Measurements from ENCODE around the gene RHOBTB3.
A peak's percentile ranks its signal among the peaks of the same experiment; 100 is the strongest.
"Not testable (repeated sequence)": the region's sequence is repeated elsewhere in the genome, so short reads cannot be mapped to it uniquely, and the experiment has no call there.

Gene RHOBTB3

DNA sequence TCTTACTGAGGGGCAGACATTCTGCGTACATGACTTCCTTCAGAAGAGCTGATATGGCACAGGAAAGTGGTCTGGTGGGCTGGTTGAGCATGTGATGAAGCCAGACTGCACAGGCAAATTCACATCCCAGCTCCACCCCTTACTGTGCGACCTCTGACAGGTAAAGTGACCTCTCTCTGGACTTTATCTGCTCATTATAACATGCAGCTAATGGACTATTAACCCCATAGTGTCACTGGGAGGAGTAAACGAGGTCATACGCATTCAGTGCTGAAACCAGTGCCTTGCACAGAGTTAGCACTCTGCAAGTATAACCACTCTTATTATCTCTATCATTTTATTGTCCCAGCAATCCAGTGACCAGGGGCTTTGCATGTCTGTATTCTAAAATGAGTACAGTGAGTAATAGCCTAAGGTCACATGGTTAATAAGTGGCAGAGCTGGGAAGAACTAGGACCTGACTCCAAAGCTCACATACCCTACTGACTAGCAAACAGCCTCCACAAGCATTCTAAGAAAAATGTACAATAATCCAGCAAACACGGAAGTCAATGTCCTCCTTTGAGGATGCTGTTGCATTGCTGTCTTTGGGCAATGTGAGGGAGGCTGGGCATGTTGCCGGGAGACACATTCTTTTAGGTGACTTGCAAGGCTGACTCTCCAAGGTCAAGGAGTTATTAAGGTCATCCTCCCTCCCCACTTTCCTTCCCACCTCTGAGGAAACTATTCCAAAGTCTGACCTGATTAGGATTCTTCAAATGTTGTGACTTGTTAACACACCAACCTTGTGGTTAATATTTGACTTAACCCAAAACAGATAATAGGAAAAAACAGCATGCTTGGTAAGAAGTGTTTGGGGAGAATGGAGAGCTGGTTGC lies 72.4 kb downstream of the RHOBTB3 start:
- DNase-seq = no peak

- DNase-seq = no peak
Measured at GRCh38 chr5:95804736-95805539, 73.8 kb downstream of the RHOBTB3 start.

- no peak for DNase-seq
Measured at GRCh38 chr5:95806687-95807086, 75.6 kb downstream of the RHOBTB3 start.

DNA sequence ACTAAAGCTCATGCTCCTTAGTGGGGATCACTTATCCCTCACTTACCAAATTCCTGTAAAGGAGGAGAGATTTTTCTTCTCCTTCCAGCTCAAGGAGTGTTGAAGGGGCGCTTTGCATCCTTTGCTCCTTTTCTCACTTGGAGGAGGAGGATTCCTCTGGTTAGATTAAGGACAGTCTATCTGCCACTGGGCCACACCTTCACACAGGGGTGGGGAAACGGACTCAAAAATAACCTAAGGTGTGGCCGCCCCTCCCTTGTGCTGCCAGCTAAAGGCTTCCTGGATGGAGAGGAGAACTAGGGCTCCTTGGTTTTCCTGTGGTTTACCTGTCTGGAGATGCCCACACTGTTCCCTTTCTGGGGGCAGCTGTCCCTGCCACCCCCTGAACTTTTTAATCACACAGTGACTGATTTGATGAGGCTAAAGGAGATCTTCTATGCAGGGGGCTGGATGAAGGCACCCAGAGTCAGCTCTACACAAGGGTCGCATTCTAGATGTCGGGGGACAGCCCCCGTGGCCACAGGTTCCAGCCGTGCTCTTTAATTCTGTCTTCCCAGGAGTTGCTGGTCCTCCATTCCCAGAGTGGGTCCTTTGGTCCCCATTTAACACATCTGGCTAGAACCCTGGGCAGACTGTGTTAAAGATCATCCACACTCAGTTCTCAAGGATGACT lies 77.0 kb downstream of the RHOBTB3 start:
- DNase-seq = no peak

DNA sequence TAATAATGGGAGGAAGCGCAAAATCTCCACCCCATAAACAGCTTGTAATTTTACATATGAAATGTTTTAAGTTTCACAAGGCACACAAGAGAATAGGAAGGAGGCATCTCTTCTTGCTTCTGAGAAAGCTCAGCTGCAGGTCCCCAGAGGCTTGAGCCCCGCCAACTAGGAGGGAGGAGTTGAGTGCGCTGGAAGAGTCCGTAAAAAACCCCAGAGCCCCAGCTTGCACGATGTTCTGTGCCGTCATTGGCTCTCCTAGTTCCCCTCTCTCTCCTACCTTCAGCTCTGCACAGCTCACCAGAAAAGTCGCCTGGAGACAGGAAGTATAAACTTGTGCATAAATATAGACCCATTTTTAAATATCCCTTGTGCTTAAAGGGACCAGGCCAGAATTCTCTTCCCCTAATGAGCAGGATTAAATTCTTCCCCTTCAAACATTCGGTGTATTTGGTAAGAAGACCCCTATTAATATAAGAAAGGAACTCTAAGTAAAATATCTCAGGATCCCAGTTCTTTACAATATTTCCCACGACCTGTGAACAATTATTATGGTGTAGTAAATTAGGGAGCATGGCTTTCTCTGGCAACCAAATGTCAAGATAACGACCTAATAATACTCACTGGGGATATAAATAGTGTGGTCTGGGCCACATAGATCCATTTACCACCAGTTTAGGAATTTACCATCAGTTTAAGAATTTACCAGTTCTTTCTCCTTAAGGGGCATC lies 77.7 kb downstream of the RHOBTB3 start:
- peak; percentile 72 for DNase-seq

GRCh38 chr5:95809414-95809960 lies 78.4 kb downstream of the RHOBTB3 start:
- no peak for DNase-seq

- DNase-seq = no peak
Measured at GRCh38 chr5:95810305-95811125, 79.4 kb downstream of the RHOBTB3 start.

DNA sequence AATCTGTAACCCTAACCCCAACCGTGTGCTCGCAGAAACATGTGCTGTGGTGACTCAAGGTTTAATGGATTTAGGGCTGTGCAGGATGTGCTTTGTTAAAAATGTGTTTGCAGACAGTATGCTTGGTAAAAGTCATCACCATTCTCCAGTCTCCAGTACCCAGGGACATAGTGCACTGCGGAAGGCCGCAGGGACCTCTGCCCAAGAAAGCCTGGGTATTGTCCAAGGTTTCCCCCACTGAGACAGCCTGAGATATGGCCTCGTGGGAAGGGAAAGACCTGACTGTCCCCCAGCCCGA lies 79.9 kb downstream of the RHOBTB3 start:
- DNase-seq = not testable (repeated sequence)

GRCh38 chr5:95811461-95812073 lies 80.4 kb downstream of the RHOBTB3 start:
- DNase-seq = not testable (repeated sequence)

DNA sequence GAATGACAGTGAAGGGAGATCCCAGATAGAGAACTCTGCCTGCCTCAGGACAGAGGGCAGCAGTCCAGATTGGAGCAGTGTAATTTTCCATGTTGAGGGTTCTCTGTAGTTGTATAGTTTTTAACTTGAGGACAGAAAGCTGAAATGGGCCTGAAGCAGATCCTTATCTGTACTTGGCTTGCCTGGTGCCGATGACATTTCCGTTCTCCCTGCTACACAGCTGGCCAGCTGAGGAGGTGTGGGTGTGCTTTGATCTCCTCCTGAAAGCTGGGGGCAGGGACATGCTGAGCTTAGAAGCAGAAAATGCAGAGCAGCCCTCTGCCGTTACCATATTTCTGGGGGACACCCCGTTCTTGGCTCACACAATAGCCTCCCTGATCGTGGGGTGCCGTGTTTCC lies 80.9 kb downstream of the RHOBTB3 start:
- no peak for DNase-seq

DNA sequence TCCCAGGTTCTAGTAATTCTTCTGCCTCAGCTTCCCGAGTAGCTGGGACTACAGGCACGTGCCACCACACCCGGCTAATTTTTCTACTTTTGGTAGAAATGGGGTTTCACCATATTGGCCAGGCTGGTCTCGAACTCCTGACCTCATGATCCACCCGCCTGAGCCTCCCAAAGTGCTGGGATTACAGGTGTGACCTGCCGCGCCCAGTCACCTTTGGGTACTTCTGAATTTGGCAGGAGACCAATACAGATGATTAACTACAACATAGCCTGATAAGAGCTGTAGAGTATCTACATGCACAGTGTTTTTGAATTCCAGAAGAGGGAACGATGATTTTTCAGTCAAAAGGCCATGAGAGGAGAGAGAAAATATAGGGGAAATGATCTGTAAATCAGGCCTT lies 81.9 kb downstream of the RHOBTB3 start:
- DNase-seq = not testable (repeated sequence)

DNA sequence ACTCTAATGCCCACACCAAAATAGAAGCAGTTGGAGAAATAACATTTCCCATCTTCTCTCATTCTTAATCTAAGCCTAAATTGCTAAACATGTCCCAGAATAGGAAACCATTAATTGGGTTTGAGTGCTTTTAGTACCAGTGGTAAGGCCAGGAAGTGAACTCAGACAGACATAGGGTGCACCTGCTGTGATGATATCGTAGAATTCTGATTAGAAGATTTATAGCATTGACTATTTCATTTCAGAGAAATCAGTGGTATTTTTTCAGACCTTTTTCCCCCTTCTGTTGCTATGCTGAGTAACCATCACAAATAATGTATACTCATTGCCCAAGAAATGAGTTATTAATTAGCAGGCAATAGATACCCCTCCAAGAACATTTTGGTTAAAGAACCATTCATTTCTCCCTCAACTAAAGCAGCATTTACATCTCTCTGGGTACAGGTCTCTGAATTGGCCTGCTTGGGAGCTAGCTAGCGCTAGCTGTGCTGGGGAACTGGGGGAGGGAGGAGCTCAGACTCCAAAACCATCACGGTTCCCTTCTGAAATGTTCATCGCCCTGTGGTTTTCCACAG lies 84.1 kb downstream of the RHOBTB3 start:
- DNase-seq = no peak

- no peak for DNase-seq
Measured at GRCh38 chr5:95816341-95816740, 85.2 kb downstream of the RHOBTB3 start.

GRCh38 chr5:95816776-95817175 lies 85.6 kb downstream of the RHOBTB3 start:
- no peak for DNase-seq

DNA sequence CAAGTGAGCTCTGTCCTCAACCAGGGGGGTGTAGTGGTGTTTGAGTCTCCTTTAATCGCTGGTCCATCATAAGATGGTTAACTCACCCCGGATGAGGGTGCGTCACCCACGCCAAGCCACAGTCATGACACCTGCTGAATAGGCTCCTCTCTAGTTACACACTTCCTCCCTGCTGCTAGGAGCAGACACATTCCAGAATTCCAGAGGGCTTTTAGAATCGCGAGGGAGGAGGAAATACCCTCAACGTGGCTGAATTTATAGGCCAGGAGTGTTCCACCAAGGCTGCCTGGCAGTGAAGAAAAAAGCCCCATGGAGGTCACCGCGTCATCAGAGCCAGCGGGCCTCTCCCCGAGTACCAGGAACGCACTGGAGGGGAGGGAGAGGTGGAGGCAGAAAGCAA lies 86.3 kb downstream of the RHOBTB3 start:
- no peak for DNase-seq

- no peak for DNase-seq
Measured at GRCh38 chr5:95818181-95819147, 87.3 kb downstream of the RHOBTB3 start.

- DNase-seq = no peak
Measured at GRCh38 chr5:95821110-95822021, 90.2 kb downstream of the RHOBTB3 start.

GRCh38 chr5:95822043-95822541 lies 91.0 kb downstream of the RHOBTB3 start:
- DNase-seq = no peak

Data from activated CD4-positive, alpha-beta T cell treated with anti-CD3 and anti-CD28 coated beads, Interleukin-2, amount 50 U/mL, for 16 hours (primary cell).